ENCODE measurements around the gene WDR4. TPM values are rescaled to one million over a fixed set of nuclear protein-coding genes. Genes with fewer than 3 reads are reported as not detected.

The WDR4 gene
- total and polyA plus RNA-seq, 9 of the 15 experiments (the other 6 are each of a cell fraction or from before 2014, with no cell fraction given) = 5.4 to 95.4 (median 32.1) TPM

GRCh38 chr21:42892582-42892930 is 13.2 kb upstream of the WDR4 start (continued):
- peak; percentile 84; the same call in 1 of the 2 replicates for TF ChIP-seq ZNF511 (CRISPR knock-in tag; IDR thresholded peaks at IDR 0.05)
- no peak for TF ChIP-seq E2F8 (IDR thresholded peaks at IDR 0.05; ENCODE audit: low read depth, partially characterized antibody)
- 0 out of 2 replicates have a peak, but pooled peaks have one; percentile 29 for TF ChIP-seq DPF2 (IDR thresholded peaks at IDR 0.05)
- peak; percentile 48; the same call in 1 of the 2 replicates for TF ChIP-seq SIN3B (IDR thresholded peaks at IDR 0.05; ENCODE audit: low read depth)
- 0 out of 2 replicates have a peak, but pooled peaks have one; percentile 64 for TF ChIP-seq ZNF76 (CRISPR knock-in tag; IDR thresholded peaks at IDR 0.05; ENCODE audit: borderline replicate concordance)
- peak in 1 of 2 experiments; percentile 63; a peak in 2 of 4 replicates for TF ChIP-seq NONO (IDR thresholded peaks at IDR 0.05; ENCODE audit: low read depth in 2 of 2, low read length in 1 of 2)
- peak; percentile 74; the same call in 1 of the 2 replicates for TF ChIP-seq NR2F6 (CRISPR knock-in tag; IDR thresholded peaks at IDR 0.05)
- no peak for TF ChIP-seq HINFP (tag; conservative IDR thresholded peaks at IDR 0.05; ENCODE audit: low read depth)
- peak; percentile 22; the same call in 1 of the 2 replicates for TF ChIP-seq TARDBP (IDR thresholded peaks at IDR 0.05)
- 0 out of 2 replicates have a peak, but pooled peaks have one; percentile 5 for TF ChIP-seq KAT7 (CRISPR knock-in tag; IDR thresholded peaks at IDR 0.05; ENCODE audit: borderline replicate concordance)
- TF ChIP-seq FOXP4 (CRISPR knock-in tag; IDR thresholded peaks at IDR 0.05; ENCODE audit: borderline replicate concordance) = 0 out of 2 replicates have a peak, but pooled peaks have one; percentile 12
- peak; percentile 16; the same call in 1 of the 2 replicates for TF ChIP-seq TRIM28 (IDR thresholded peaks at IDR 0.05)
- 0 out of 2 replicates have a peak, but pooled peaks have one; percentile 49 for TF ChIP-seq ZBTB26 (CRISPR knock-in tag; IDR thresholded peaks at IDR 0.05)
- no peak for TF ChIP-seq KHSRP (IDR thresholded peaks at IDR 0.05)
- peak in 1 of 2 experiments; percentile 4; a peak in 1 of 4 replicates for TF ChIP-seq TEAD1 (CRISPR knock-in tag; IDR thresholded peaks at IDR 0.05)
- TF ChIP-seq ARID2 (IDR thresholded peaks at IDR 0.05) = peak; percentile 60
- 0 out of 2 replicates have a peak, but pooled peaks have one; percentile 39 for TF ChIP-seq ZNF695 (CRISPR knock-in tag; IDR thresholded peaks at IDR 0.05)
- 0 out of 4 replicates have a peak, but pooled peaks of 1 of the 2 experiments have one; percentile 82 for TF ChIP-seq MLX (CRISPR knock-in tag; conservative IDR thresholded peaks at IDR 0.05)
- TF ChIP-seq PHF20 (IDR thresholded peaks at IDR 0.05; ENCODE audit: partially characterized antibody) = peak; percentile 84
